ENCODE results near the gene SF3B2.
"Not testable (repeated sequence)": the region's sequence is repeated elsewhere in the genome, so short reads cannot be mapped to it uniquely, and the experiment has no call there.

SF3B2 gene, protein sequence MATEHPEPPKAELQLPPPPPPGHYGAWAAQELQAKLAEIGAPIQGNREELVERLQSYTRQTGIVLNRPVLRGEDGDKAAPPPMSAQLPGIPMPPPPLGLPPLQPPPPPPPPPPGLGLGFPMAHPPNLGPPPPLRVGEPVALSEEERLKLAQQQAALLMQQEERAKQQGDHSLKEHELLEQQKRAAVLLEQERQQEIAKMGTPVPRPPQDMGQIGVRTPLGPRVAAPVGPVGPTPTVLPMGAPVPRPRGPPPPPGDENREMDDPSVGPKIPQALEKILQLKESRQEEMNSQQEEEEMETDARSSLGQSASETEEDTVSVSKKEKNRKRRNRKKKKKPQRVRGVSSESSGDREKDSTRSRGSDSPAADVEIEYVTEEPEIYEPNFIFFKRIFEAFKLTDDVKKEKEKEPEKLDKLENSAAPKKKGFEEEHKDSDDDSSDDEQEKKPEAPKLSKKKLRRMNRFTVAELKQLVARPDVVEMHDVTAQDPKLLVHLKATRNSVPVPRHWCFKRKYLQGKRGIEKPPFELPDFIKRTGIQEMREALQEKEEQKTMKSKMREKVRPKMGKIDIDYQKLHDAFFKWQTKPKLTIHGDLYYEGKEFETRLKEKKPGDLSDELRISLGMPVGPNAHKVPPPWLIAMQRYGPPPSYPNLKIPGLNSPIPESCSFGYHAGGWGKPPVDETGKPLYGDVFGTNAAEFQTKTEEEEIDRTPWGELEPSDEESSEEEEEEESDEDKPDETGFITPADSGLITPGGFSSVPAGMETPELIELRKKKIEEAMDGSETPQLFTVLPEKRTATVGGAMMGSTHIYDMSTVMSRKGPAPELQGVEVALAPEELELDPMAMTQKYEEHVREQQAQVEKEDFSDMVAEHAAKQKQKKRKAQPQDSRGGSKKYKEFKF

DNA sequence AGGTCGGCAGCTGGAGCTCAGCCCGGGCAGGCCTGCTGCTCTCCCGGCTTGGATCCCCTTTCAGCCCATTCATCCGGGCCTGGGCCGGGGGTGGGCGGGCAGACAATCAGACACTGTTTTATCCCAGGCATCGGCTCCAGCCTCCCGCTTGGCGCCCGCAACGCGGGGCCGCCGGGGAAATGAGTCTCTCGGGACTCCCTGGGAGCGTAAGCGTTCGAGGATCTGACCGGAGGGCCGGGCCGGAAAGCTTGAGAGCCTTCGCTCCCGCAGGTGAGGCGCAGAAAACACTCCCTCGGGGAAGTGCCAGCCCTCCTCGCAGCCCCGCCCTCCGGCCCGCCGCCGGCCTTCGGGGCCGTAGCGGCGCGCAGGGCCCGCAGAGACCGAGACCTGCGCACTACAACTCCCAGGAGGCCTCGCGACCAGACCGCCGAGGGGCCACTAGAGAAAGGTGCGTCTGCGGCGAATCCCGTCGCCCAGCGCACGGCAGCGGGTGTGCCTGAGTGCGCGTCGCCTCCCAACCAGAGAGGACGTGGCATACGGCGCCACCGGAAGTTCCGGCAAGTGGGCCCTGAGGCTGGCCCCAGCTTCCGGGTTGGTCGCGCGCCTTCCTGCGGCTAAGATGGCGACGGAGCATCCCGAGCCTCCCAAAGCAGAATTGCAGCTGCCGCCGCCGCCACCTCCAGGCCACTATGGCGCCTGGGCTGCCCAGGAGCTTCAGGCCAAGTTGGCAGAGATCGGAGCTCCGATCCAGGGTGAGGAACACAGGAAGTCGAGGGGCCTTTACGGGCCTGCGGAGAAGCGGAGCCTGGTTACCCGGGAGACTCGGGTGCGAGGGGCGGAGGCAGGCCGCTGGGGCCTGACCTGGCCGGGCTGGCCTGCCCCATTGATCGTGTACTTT is at the start of gene SF3B2:
Gene SF3B2 (plus strand): TSS at position 599 of the 898 bp plus-strand sequence. CDS start 21 bp downstream, at position 620.
- DNase-seq (ENCODE audit: low read depth in 3 of 3, low spot score in 1 of 3), result peak; percentile 88 to 89 (median 89)

DNA sequence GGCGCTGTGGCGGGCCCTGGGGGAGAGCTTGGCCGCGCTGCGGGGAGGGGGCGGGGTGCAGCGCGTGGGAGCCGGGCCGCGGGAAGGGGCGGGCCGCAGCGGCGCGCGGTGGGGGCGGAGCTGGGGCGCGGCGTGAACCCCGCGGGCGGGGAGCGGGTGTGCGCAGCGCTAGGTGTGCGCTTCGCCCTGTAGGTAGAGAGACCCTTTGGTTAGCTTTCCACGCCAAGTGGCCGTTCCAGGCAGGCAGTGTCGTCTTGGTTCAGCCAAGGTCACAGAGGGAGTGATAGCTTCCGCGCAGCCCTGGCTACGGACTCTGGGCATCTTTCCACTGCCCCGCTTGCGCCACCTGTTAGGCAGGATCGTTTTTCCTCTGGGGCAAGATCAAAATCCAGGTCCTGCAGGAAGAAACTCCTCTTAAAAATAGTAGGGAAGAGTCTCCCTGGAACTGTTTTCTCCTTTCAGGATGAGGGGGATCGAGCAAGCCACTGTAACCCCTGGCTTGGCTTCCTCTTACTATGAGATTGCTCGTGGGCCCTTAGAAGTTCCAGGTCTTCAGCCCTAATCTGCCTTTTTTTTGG is 49.4 kb upstream of the SF3B2 start:
- DNase-seq (ENCODE audit: low read depth in 3 of 3, low spot score in 1 of 3), result no peak

DNA sequence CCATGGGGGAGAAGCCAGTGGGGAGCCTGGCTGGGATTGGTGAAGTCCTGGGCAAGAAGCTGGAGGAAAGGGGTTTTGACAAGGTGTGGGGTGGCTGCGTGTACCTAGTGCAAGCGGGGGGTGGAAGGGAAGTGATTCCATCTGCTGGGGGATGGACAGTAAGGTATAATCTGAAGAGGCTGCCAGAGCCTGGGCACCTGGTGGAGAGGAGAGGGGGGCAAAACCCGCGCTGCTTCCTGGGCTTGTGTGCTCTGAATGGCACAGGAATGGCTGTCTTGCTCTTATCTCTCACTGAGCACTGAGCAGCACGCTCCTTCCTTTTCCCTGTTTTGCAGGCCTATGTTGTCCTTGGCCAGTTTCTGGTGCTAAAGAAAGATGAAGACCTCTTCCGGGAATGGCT is 48.9 kb upstream of the SF3B2 start:
- no peak for DNase-seq (ENCODE audit: low read depth in 3 of 3, low spot score in 1 of 3)

DNA sequence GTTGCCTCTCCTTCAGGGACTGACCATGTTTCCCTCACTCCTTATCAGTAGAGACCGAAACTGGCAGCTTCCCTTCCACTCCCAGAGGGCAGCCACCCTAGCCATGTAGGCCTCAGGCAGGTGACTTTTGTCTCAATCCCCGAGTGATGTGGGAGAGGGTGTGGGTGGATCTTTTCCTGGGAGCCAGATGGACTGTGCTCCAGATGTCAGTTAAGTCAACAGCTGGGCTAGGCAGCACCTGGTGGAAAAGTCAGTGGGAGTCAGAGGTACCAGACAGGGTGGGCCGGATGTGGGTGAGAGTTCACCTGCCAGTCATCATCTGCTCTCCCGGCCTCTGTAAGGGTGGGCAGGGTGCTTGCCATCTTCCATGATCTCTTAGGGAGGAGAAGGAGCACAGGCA is 48.0 kb upstream of the SF3B2 start:
- no peak for DNase-seq (ENCODE audit: low read depth in 3 of 3, low spot score in 1 of 3)

DNA sequence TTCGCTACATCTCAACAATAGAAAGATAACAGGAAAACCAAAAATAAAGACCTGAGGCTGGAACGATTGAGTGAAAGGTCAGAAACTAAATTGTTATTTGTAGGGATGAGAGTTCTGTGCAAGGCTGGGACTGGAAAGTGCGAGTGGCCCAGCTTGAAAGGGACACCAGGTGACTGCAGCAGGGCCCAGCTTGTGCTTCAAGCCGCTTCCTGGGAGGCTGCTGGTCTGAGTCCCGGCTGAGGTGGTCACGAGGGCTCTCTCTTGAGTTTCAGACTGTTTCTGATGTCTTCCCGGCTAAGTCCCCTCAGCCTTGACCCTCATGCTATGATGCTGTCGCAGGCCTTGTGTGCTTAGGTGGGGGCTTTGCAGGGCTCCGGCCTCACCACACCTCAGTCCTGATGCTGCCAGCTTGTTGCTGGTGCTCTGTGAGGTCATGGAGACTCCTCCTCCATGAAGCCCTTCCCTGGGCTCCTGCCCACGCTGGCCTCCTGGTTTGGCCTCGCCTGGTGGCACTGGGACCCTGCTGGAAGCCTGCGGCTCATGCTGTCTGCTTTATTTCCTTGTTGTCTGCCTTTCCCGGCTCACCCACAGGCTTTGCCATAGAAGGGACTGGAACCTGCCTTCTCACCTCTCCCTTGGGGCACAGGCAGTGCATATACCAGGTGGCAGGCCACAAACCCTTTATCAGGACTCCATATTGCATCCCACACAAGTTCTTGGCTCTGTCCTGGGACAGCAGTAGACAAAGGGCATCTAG is 45.9 kb upstream of the SF3B2 start:
- DNase-seq (ENCODE audit: low read depth in 3 of 3, low spot score in 1 of 3), result no peak

DNA sequence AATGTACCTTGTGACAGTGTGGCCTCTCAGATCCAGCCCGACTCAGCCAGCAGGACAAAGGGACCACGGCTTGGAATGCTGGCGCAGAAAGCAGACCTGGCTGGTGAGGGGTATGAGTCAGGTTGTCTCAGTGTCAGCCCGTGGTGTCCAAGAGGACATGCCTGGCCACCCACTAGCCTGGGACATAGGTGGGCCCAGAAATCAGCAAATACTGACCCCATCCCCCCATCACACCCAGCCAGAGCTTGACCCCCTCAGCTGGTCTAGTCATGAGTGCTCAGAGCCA is 45.3 kb upstream of the SF3B2 start:
- DNase-seq (ENCODE audit: low read depth in 3 of 3, low spot score in 1 of 3), result no peak

DNA sequence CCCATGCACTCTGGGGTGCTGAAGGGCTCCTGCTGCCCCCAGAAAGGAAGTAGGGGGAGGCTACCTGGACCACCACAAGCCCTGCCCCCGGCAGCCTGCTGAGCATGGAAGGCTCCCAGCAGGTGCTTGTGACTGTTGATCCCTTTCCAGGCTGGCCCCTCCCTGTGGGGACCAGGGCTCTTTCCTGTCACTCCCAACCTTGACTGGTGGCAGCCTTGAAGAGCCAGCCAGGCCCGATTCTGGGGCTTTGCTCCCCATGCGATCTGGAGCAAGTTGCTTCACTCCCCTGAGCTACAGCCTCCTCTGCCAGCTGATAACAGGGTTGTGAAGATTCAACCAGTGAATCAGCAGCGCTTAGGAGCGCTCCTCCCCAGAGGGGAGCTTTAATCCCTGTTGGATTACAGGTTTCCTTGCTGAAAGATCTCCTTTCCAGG is 44.9 kb upstream of the SF3B2 start:
- DNase-seq (ENCODE audit: low read depth in 3 of 3, low spot score in 1 of 3), result no peak

DNA sequence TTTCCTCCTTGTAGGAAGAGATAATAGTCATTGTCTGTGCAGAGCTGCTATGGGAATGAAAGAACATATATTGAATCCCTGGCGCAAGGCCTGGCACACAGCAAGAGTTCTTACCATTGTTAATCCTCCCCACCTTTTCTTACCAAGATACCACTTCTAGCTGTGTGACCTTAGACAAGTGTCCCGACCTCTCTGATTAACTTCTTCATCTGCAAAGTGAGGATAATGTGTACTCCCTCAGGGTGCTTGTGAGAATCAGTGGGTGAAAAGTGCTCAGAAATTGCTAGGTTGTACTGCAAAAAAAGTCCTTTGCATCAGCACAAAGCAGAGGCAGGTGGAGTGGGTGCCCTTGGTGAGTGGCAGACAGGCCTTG is 44.1 kb upstream of the SF3B2 start:
- no peak for DNase-seq (ENCODE audit: low read depth in 3 of 3, low spot score in 1 of 3)

DNA sequence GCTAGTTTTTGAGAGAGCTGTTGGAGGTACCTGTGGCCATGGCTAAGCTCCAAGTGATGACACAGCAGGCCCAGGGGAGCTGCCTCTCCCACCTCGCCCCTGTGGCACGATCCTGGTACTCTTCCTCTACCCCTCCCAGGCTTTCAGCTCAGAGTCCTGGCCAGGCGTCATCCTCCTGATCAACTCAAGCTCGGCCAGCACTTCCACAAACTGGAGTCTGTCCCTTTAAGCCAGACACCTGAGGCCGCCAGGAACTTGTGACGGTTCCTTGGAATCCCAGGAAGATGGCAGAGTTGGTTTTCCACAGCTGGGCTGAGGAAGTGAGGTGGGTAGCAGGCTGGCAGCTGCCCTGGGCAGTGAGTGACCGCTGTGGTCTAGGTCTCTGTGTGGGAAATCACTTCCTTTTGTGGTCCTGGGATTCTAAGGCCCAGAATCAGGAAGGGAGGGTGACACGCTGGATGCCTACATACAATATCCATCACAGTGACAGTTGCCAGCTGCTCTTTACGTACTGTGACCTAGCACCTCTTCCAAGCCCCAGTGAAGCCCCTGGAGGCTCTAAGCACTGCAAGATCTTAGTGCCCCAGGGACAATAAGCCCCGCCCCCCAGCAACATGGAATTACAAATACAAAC is 43.6 kb upstream of the SF3B2 start:
- DNase-seq (ENCODE audit: low read depth in 3 of 3, low spot score in 1 of 3), result no peak

DNA sequence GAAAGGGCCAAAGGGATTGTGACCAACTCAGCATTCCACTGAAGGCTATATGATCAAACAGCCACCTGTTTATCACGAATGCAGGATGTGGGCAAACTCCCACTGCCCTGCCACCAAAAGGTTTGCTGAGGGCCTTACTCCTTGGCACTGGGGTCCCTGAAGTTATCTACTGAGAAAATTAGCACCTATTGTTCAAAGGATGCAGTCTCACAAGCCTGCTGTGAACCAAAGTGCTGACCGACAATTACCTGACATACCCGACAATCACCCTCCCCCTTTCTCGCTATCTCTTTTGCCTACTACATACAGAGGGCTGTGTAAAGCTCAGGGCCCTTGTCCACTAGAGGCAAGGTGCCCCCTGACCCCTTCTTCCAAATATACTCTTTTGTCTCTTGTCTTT is 42.1 kb upstream of the SF3B2 start:
- not testable (repeated sequence) for DNase-seq (ENCODE audit: low read depth in 3 of 3, low spot score in 1 of 3)

DNA sequence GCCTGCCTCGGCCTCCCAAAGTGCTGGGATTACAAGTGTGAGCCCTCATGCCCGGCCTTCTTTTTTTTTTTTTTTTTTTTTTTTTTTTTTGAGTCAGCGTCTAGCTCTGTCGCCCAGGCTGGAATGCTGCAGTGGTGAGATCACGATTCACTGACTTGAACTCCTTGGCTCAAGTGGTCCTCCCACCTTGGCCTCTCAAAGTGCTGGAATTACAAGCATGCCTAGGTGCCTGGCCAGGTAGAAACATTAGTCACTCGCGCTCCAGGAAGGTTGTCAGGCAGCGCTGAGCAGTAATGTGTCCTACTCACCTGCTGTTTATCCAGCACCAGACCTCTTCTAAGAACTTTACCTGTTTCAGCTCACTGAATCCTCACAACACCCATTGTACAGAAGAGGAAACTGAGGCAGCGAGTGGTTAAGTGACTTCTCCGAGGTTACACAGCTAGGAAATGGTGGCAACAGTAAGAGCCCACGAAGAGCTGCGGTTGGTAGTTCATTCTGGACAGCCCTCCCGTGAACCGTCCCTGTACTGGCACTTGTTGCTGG is 40.9 kb upstream of the SF3B2 start:
- no peak for DNase-seq (ENCODE audit: low read depth in 3 of 3, low spot score in 1 of 3)

DNA sequence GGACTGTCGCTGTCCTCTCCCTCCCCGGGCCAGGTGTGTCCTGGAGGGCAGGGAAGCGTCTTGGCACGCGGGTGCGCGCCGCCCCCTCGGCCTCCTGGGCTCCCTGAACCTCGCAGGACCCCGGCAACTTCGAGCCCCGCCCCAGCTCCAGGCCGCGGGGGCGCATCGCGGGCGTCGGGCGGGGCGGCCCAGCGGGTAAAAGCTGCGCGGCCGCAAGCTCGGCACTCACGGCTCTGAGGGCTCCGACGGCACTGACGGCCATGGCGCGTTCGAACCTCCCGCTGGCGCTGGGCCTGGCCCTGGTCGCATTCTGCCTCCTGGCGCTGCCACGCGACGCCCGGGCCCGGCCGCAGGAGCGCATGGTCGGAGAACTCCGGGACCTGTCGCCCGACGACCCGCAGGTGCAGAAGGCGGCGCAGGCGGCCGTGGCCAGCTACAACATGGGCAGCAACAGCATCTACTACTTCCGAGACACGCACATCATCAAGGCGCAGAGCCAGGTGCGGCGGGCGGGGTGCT is 40.3 kb upstream of the SF3B2 start, which contains the start of gene CST6:
Gene CST6 (plus strand): TSS at position 224 of the 519 bp plus-strand sequence. CDS start 37 bp downstream, at position 261.
- no peak for DNase-seq (ENCODE audit: low read depth in 3 of 3, low spot score in 1 of 3)

DNA sequence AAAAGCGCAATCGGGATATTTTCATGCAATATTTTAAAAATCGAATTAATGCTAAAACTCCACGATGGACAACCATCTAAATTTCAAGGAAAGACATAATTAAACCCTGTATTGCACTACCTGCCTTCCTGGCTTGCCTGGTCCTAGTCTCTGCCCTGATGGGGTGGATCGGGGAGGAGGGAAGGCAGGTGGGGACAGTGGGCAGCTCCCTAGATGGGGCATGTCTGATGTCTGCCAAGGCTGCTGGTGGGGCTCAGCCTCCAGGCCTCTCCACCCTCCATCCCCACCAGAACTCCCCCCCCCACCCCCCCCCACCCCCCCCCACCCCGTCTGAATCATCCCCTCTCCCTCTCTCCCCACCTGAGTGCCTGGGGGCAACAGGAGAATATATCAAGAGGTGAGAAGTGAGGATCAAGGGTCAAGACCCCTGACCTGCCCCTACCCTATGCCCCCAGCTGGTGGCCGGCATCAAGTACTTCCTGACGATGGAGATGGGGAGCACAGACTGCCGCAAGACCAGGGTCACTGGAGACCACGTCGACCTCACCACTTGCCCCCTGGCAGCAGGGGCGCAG is 39.7 kb upstream of the SF3B2 start:
- DNase-seq (ENCODE audit: low read depth in 3 of 3, low spot score in 1 of 3), result no peak

DNA sequence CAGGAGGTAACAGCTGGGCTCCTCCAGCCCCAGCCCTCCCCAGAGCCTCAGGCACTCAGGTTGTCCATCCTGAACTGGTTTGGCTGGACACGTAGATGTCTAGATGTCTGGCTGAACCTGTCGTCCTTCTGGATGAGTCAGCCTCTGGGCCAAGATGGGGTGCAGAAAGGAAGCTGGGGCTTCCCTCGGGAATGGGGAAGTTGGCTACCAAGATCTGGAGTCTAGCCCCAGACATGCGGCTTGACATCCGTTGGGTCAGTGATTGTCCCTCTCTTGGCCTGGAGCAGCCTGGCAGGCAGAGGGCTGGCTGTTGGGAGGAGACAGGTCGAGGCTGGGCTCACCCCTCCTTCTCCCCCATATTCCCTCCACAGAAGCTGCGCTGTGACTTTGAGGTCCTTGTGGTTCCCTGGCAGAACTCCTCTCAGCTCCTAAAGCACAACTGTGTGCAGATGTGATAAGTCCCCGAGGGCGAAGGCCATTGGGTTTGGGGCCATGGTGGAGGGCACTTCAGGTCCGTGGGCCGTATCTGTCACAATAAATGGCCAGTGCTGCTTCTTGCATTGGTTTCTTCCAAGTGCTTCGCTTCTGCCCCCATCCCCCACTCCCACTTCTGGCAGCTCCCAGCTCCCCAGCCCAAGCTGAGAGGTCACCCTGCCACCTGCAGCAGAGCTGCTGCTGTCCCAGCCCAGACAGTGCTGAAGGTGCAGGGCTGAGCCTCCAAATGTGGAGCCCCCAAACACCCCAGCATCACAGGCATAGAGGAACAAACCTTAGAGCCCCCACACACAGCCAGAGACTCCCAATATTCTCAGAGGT is 39.0 kb upstream of the SF3B2 start:
- no peak for DNase-seq (ENCODE audit: low read depth in 3 of 3, low spot score in 1 of 3)

DNA sequence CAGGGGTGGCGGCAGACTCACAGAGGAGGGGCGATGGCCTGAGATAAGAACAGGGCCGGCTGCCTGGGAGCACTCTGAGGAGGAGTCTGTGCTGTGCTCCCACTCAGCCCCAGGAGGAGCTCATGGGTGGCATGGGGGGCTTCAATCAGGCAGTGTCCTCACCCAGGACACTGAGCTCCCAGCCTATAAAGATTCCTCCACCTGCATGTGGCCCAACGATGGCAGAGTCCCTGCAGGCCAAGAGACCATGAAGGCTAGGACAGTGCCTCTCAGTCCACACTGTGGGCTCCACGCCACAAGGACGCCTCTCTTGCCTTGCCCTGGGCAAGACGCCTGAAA is 38.4 kb upstream of the SF3B2 start:
- DNase-seq (ENCODE audit: low read depth in 3 of 3, low spot score in 1 of 3), result no peak

DNA sequence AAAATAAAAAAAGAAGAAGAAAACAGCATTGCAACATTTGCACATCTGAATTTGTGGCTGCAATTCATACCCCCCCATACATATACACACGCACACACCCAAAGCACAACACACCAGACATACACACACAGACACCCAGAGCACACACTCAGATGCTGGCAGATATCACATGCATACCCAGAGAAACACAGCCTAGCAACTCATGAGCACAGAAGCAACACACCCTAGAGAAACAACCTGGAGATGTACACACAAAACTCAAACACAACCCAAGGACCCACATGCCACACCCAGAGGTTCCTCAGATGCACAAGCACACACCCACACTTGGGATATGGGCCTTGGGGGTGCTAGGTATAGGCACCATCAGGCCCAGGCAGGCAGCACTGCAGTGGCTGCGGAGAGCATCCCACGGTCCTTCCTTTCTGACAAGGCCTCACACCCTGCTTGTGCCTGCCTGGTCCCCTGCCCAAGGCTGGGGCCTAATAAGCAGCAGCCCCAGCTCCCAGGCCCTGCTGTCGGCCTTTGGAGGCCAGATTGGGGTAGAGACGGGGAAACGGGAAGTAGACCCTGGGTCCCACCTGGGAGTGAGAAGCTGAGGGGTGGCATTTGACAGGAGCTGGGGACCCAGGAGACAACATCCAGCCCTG is 37.2 kb upstream of the SF3B2 start:
- DNase-seq (ENCODE audit: low read depth in 3 of 3, low spot score in 1 of 3), result no peak

DNA sequence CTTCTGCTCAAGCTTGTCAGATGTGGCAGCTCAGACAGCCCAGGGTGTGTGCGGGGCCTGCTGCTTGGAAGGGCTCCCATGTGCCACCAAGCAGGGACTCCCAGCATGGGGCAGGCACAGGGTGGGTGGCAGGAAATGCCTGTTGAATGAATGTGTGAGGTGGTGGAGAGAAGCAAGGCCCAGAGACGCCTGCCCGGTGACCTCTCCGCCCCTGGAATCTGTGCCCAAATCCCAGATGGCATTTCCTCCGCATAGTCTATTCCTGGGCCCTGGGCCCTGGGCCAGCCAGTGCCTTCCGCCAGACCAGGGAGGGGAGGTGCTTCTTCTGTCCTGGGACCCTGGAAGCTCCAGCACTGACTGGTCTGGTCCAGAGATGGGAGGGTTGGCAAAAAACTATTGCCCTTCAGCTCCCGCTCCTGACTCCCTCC is 36.7 kb upstream of the SF3B2 start:
- no peak for DNase-seq (ENCODE audit: low read depth in 3 of 3, low spot score in 1 of 3)
